ENCODE data around the gene PDGFA. TPM values are rescaled to one million over a fixed set of nuclear protein-coding genes. Genes with fewer than 3 reads are reported as not detected.

Gene PDGFA
- total and polyA plus RNA-seq, 11 donors, result 11.8 to 50.9 (median 20.3) TPM

DNA sequence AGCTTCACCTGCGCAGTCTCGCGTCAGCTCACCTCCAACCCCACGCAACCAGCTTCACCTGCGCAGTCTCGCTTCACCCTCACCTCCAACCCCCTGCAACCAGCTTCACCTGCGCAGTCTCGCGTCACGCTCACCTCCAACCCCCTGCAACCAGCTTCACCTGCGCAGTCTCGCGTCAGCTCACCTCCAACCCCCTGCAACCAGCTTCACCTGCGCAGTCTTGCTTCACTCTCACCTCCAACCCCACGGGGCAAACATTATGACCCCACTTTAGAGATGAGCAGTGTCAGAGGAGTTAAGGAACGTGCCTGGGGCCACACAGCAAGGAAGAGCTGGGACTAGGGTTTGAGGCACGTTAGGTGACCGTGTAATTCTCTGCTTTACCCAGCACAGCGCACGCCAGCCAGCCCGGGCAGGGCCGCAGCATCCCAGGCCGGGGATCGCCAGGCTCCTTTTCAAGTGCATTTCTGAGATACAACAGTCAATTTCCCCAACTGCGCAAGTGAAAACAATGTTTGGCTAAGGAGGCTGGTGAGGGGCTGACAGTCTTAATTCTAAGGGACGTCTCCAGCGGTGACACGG lies 22.6 kb upstream of the PDGFA start:
- H3K27ac ChIP-seq, result peak overlapping the region in 4 of 12 donors; percentile 24 to 48 (median 28)
- ATAC-seq, result no peak
- peaks cover 0 to 26% (median 17%) of the 10 kb centered on the region in 12 donors for H3K4me1 ChIP-seq
- no peak overlapping the region for H3K4me3 ChIP-seq
- no peak for DNase-seq
- H3K9me3 ChIP-seq, result no peaks in the 10 kb centered on the region
- H3K36me3 ChIP-seq, result no peaks in the 10 kb centered on the region
- no peaks in the 10 kb centered on the region for H3K27me3 ChIP-seq
- TF ChIP-seq, protein P1, sequence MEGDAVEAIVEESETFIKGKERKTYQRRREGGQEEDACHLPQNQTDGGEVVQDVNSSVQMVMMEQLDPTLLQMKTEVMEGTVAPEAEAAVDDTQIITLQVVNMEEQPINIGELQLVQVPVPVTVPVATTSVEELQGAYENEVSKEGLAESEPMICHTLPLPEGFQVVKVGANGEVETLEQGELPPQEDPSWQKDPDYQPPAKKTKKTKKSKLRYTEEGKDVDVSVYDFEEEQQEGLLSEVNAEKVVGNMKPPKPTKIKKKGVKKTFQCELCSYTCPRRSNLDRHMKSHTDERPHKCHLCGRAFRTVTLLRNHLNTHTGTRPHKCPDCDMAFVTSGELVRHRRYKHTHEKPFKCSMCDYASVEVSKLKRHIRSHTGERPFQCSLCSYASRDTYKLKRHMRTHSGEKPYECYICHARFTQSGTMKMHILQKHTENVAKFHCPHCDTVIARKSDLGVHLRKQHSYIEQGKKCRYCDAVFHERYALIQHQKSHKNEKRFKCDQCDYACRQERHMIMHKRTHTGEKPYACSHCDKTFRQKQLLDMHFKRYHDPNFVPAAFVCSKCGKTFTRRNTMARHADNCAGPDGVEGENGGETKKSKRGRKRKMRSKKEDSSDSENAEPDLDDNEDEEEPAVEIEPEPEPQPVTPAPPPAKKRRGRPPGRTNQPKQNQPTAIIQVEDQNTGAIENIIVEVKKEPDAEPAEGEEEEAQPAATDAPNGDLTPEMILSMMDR (IDR thresholded peaks at IDR 0.05), result no peak
- no peak for TF ChIP-seq POLR2A (IDR thresholded peaks at IDR 0.05)
- intact Hi-C loops (cut with DNase I), result no loop called here
- 90 to 95% (median 93%) methylated on average over 28 of the region's 28 CpGs for WGBS, 4 donors

DNA sequence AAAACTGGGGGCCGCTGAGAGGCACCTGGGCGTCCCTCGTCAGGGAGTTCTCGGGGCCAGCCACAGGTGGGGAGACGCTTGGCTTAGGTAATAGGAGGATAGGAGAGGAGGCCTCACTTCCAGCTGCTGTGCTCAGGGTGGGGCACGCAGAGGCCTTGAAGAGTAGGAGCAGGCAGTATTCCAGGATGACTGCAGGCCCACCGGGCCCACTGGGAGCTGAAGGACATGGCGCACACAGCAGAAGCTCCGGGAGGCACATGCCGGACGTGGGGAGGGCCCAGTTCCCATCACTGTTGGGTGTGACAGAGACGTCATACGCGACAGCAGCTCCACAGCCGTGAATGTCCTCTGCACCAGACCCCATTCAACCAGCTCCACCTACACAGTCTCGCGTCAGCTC lies 22.0 kb upstream of the PDGFA start:
- intact Hi-C loops (cut with DNase I), result no loop called here
- H3K9me3 ChIP-seq, result no peaks in the 10 kb centered on the region
- no peaks in the 10 kb centered on the region for H3K27me3 ChIP-seq
- peaks cover 0 to 26% (median 17%) of the 10 kb centered on the region in 12 donors for H3K4me1 ChIP-seq
- no peaks in the 10 kb centered on the region for H3K36me3 ChIP-seq
- ATAC-seq (no peak), DNase-seq (no peak)
- WGBS, 4 donors, result 90 to 93% (median 92%) methylated on average over 15 to 17 of the region's 17 CpGs
- H3K27ac ChIP-seq, result no peak overlapping the region
- no peak overlapping the region for H3K4me3 ChIP-seq
- TF ChIP-seq, protein P1 (IDR thresholded peaks at IDR 0.05), result no peak
- TF ChIP-seq POLR2A (IDR thresholded peaks at IDR 0.05), result no peak

DNA sequence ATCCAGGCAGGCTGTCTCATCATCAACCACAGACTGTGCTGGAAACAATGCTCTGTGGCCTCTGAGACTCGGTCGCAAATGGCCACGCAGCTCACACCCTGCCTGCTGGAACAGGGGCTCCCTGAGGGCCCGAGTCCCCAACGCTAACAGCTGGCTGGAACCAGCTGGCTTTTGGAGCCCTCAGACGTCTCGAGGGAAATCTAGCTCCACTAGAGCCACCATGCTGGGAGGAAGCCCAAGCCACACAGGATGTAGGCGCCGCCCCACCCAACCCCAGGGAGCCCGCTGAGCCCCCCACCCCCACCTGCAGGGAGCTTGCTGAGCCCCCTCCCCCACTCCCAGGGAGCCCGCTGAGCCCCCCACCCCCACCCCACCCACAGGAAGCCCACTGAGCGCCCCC lies 21.4 kb upstream of the PDGFA start:
- Histone ChIP-seq H3K9me3 (no peaks in the 10 kb centered on the region), H3K27me3 (no peaks in the 10 kb centered on the region), H3K27ac (no peak overlapping the region), H3K36me3 (no peaks in the 10 kb centered on the region), H3K4me1 (peaks cover 0 to 26% (median 17%) of the 10 kb centered on the region in 12 donors), H3K4me3 (no peak overlapping the region)
- WGBS, 4 donors, result 88 to 92% (median 91%) methylated on average over 9 to 12 of the region's 12 CpGs
- TF ChIP-seq, protein P1 (IDR thresholded peaks at IDR 0.05), result no peak
- no peak for TF ChIP-seq POLR2A (IDR thresholded peaks at IDR 0.05)
- intact Hi-C loops (cut with DNase I), result no loop called here
- ATAC-seq (no peak), DNase-seq (no peak)

DNA sequence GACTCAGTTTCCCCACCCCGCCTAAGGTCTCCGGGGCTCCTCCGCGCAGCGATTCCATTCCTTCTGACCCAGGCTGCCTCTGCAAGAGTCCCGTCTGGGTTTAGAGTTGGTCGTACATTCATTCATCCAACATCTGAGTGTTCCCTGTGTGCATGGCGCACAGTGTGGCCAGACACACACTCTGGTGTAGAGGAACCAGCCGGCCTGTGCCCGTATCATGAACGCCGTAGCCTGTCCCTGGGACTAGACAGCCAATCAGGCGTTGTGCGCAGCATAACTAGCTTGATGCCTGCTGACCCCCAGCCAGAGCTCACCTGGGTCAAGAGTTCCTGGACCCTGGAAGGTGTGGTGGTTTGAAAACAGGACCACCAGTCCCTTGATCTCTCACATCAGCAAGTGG lies 20.9 kb upstream of the PDGFA start:
- H3K9me3 ChIP-seq, result no peaks in the 10 kb centered on the region
- TF ChIP-seq POLR2A (IDR thresholded peaks at IDR 0.05), result no peak
- TF ChIP-seq, protein P1 (IDR thresholded peaks at IDR 0.05), result no peak
- no peak overlapping the region for H3K4me3 ChIP-seq
- H3K27ac ChIP-seq, result no peak overlapping the region
- ATAC-seq (no peak), DNase-seq (no peak)
- intact Hi-C loops (cut with DNase I), result no loop called here
- H3K36me3 ChIP-seq, result no peaks in the 10 kb centered on the region
- 92 to 98% (median 97%) methylated on average over 13 to 14 of the region's 14 CpGs for WGBS, 4 donors
- H3K4me1 ChIP-seq, result peaks cover 0 to 26% (median 17%) of the 10 kb centered on the region in 12 donors
- H3K27me3 ChIP-seq, result no peaks in the 10 kb centered on the region
